NCI-H2227 treated with DMSO at 0.1 percent for 48 hours (cell line): Measurements from ENCODE around the gene ZNF248.
"Not testable (repeated sequence)": the region's sequence is repeated elsewhere in the genome, so short reads cannot be mapped to it uniquely, and the experiment has no call there.

Source experiments
- DNase-seq: peaks from one replicate; lab custom pipeline; 2025; lab: John Stamatoyannopoulos, UW

ZNF248 gene

GRCh38 chr10:37857287-37858211 is at the start of gene ZNF248:
ZNF248 (minus strand) TSS chr10:37857610; CDS start chr10:37856310, 1,300 bp downstream.
- peak; percentile 89 for DNase-seq

- no peak for DNase-seq
Measured at GRCh38 chr10:37906382-37906781, 49.0 kb upstream of the ZNF248 start.

- DNase-seq, result no peak
Measured at GRCh38 chr10:37896436-37896835, 39.0 kb upstream of the ZNF248 start.

- DNase-seq, result no peak
Measured at GRCh38 chr10:37895674-37896073, 38.3 kb upstream of the ZNF248 start.

- DNase-seq, result no peak
Measured at GRCh38 chr10:37885850-37886249, 28.4 kb upstream of the ZNF248 start.

- no peak for DNase-seq
Measured at GRCh38 chr10:37872955-37873354, 15.5 kb upstream of the ZNF248 start.

GRCh38 chr10:37872283-37872682 is 14.9 kb upstream of the ZNF248 start:
- DNase-seq, result no peak

- DNase-seq, result no peak
Measured at GRCh38 chr10:37871568-37872251, 14.3 kb upstream of the ZNF248 start.

GRCh38 chr10:37871143-37871542 is 13.7 kb upstream of the ZNF248 start:
- no peak for DNase-seq

- DNase-seq, result no peak
Measured at GRCh38 chr10:37868796-37869195, 11.4 kb upstream of the ZNF248 start.

- no peak for DNase-seq
Measured at GRCh38 chr10:37865957-37866803, 8.8 kb upstream of the ZNF248 start.

- no peak for DNase-seq
Measured at GRCh38 chr10:37865264-37865663, 7.9 kb upstream of the ZNF248 start.

GRCh38 chr10:37860494-37861190 is 3.2 kb upstream of the ZNF248 start:
- DNase-seq, result no peak

GRCh38 chr10:37859270-37859669 is 1.9 kb upstream of the ZNF248 start:
- not testable (repeated sequence) for DNase-seq

GRCh38 chr10:37856881-37857286 is 526 bp downstream of the ZNF248 start:
- DNase-seq, result no peak

GRCh38 chr10:37855636-37856035 is 1.8 kb downstream of the ZNF248 start:
- DNase-seq, result no peak

GRCh38 chr10:37854626-37855025 is 2.8 kb downstream of the ZNF248 start:
- DNase-seq, result no peak

- DNase-seq, result no peak
Measured at GRCh38 chr10:37844644-37845043, 12.8 kb downstream of the ZNF248 start.

GRCh38 chr10:37839243-37839642 is 18.2 kb downstream of the ZNF248 start:
- DNase-seq, result no peak

GRCh38 chr10:37831495-37832333 is 25.7 kb downstream of the ZNF248 start:
- DNase-seq, result no peak

GRCh38 chr10:37826806-37827205 is 30.6 kb downstream of the ZNF248 start:
- DNase-seq, result no peak
